HG03571 (cell line): ENCODE results near the gene C19orf38.
"Not testable (repeated sequence)": the region's sequence is repeated elsewhere in the genome, so short reads cannot be mapped to it uniquely, and the experiment has no call there.

Source experiments
- ATAC-seq: cut with Tn5 transposase; IDR thresholded peaks from one replicate; pipeline ENCODE4 v1.9.1; 2021; ENCODE audit not compliant: unreplicated experiment

The C19orf38 gene

DNA sequence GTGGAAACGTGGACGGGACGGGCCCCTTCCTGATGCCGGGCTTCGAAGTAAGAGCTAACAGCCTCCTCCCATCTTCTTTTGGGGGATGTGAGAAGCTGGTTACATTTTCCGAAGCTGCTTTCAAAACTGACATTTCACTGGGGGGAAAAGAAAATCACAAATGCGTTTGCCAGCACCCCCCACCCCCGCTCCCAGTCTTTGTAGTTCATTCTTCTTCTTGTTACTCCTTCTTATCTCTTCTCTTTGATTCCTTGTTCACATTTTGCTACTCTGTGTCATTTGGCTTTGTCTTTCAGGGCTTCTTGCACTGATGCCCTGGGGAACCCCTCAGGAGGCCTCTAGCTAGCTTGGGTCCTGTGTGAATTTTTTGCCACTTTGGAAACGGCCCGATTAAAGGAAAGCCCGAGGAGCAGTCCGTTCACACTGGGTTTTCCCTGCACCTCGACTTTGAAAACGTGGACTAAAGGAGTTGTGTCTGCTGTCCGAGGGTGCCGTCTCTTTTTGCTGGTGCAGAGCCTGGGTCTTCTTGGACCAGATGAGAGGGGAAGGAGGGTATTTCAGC is 24.4 kb downstream of the C19orf38 start:
- ATAC-seq = no peak

DNA sequence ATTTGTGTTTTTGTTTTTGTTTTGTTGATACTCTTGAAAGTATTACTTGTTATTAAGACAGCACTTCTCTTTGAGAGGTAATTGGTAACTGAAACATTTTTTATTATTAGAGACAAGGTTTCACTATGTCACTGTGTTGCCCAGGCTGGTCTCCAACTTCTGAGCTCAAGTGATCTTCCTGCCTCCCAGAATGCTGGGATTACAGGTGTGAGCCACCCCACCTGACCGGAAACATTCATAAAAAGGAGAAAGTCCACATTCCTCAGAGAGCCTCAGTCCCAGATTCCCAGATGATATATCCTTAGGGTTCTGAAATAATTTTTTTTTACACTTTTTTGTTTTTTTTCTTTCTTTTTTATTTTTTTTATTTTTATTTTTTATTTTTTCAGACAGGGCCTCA is 25.8 kb downstream of the C19orf38 start:
- no peak for ATAC-seq

DNA sequence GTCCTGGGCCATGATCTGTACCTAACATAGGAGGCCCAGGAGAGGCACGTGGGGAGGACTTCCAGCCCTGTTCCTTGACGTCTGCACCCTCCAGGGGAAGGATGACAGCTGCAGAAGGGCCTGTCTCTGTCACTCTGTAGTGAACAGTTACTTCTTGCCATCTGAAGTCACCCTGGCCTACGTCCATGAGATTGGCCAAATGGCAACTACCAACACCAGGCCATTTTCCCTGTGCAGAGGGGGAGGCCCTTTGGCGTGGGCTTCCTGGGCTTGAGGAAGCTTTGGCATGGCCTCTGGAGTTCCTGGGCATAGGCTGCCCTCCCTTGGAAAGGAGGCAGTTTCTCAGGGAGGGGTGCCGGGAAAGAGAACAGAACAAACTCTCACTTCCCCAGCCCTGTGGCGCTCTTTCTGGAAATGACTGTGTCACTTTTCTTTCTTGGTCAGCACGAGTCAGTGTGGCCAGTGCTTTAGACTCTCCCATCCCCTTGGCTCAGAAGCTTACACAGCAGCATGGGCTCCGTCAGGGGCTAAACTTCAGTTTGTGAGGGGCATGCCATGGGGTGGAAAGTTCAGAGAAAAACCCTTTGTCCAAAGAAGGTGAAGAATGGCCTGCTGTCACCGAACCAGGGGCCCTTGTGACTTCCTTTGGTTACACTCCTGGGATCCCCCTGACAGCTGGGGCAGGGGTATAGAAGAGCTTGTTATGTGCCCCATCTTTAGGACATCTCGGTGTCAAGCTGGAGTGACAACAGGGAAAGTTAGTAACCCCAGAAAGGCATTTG is 28.4 kb downstream of the C19orf38 start:
- peak; percentile 50 for ATAC-seq

DNA sequence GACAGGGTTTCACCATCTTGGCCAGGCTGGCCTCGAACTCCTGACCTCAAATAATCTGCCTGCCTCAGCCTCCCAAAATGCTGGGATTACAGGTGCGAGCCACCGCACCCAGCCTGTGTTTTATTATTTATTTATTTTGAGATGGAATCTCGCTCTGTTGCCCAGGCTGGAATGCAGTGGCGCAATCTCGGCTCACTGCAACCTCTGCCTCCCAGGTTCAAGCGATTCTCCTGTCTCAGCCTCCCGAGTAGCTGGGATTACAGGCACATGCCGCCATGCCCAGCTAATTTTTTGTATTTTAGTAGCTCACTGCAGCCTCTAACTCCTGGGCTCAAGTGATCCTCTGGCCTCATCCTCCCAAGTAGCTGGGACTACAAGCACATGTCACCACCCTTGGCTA is 29.4 kb downstream of the C19orf38 start:
- ATAC-seq = not testable (repeated sequence)

DNA sequence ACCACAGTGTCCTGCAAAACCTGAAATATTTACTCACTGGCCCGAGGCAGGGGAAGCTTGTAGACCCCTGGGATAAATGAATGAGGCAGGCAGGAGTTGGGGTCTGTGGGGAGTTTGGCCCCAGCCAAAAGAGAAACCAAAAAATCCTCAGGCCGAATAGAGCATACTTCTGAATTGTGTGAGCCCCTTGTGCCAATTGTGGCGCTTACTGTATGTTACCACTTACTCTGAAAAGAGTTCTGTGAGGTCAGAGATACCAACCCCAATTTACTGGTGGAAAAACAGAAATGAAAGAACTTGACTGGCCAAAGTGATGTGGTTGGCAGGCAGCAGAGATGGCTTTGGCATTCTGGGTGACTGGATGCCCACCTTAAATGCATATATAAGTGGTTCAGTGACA is 30.0 kb downstream of the C19orf38 start:
- ATAC-seq = no peak

DNA sequence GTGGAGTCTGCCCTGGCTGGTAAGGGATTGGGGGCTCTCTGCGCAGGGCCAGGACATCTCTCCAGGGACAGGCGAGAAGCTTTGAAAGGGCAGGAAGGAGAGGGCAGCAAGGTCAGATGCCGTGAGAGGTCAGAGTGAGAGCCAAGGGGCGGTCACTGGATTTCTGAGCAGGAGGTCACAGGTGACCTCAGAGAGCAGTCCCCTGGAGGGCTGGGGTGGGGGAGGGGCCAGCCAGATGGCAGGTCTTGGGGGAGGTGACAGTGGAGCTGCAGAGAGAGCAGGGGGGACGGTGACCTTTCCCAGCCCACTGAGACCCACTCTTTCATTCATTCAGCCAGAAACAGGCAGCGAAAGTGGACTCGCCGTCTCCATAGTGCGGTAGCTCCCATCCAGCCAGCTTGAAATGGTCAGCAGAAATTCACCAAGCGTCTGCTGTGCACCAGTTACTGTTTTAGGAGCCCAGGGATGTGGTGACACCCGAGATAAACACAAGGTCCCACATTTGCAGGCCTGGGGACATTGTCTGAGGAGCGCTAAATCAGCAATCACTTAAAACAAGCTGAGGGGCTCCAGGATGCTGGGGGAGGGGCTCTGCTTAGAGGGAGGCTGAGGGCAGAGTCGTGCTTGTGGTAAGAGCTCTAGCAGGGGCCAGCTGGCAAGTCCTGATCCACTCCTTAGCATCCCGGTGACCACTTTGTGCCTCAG is 33.3 kb downstream of the C19orf38 start:
- no peak for ATAC-seq

DNA sequence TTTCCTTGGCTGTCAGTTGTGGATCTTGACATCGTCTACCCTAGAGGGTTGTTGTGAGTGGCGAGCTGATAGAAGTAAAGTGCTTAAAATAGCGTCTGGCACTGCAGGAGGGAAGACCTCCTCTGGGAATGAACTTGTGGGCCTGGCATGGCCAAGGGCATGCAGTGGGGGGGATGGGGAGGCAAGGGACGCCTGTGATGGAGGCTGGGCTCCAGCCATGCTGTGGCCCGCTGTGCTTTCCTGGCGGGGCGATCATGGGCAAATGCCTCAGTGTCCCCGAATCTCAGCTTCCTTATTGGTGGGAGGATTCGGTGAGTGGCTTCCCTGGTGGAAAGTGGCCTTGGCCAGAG is 33.9 kb downstream of the C19orf38 start:
- ATAC-seq = no peak

DNA sequence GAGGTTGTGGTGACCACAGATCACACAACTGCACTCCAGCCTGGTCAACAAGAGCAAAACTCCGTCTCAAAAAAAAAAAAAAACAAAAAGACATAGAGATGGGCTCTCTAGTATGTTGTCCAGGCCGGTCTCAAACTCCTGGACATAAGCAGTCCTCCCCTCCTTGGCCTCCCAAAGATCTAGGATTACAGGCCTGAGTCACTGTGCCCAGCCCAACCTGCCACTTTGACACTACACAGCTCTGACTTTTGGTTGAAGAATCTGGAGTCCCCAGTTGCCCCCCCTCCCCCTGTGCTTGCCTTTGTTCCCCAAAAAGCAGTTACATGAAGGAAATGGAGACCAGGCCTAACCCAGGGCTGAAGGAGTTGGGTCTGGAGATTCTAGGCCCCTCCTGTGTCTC is 36.1 kb downstream of the C19orf38 start:
- ATAC-seq = no peak

DNA sequence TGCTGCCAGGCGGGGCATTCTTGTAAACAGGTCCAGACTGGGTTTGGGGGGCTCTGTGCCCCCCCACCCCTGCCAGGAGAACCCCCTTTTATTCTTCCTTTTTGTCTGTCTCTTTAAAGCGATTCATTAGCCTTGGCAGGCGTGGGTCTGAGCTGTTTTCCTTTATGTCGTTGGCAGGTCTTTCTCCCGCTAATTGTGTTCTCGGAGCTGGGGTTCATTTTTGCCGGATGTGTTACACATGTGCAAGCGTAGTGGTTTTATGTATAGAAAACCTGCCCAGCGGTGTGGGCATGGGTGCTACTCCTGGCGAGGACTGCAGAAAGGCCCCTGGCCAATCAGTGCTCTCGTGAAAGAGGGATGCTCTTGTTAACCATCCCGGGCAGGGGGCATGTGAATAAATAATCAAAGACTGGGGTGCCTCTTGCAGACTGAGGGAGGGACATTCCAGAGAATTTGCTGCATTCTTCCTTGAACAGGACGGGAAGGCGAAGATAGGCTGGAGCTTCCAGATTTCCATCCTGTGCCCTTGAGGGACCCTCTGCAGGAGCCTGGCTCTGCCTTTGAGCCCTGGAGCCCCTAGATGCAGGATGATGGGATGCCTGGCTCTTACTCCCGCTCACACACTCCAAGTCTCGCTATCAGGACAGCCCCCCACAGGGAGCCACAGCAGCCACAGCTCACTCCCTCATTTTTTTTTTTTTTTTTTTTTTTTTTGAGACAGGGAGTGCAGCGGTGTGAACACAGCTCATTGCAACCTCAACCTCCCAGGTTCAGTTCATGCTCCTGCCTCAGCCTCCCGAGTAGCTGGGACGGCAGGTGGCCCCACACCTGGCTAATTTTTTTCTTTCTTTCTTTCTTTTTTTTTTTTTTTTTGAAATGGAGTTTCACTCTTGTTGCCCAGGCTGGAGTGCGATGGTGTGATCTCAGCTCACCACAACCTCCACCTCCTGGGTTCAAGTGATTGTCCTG is 37.3 kb downstream of the C19orf38 start:
- no peak for ATAC-seq

DNA sequence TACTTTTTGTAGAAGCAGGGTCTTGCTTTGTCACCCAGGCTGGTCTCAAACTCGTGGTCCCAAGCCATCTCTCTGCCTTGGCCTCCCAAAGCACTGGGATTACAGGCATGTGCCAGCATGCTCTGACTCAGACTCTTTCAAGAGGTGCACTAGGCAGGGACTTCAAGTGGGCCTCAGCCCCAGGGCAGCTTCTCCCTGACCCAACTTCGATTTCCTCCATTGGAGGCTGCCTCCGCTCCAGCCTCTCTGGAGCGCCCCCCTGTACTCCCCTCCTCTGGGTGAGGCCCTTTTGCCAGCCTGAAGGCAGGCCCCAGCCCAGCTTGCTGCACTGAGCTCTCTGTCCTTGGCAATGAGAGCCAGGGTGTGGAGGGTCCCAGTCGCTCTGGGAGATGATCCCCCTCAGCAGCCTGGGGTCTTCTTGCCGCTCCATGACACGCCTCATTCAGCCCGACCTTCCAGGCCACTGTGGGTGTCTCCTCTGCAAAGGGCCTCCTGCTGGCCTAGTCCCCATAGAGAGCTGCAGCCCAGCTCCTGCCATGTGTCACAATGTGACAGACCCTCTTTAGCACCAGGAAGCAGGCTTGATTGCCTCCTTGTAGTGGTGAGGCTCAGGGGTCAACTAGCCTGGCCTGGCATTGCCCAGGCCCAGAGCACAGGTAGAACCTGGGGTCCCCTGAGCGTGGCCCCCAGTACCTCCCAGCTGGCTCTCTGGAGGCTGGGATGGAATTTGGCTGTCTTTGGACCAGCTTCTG is 39.6 kb downstream of the C19orf38 start:
- no peak for ATAC-seq

DNA sequence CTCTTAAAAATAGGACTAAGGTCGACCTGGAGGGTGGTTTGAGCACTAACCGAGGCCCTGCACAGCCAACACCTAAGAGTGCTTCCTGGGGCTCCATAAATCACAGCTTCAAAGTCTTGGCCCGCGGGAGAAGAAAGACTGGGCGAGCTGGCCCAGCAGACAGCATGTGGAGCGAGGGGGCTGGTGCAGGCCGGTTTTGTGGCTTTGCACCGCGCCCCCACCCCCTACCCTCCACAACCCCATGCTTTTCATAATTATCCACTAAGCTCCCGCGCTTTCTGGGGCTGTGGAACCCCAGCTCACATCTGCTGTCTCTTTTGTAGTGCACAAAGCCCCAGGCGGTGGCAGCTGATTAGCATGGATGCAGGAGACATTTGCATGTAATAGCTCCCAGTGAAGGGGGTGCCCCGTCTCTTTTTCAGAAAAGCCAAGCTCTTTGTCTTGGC is 40.2 kb downstream of the C19orf38 start:
- ATAC-seq = no peak

DNA sequence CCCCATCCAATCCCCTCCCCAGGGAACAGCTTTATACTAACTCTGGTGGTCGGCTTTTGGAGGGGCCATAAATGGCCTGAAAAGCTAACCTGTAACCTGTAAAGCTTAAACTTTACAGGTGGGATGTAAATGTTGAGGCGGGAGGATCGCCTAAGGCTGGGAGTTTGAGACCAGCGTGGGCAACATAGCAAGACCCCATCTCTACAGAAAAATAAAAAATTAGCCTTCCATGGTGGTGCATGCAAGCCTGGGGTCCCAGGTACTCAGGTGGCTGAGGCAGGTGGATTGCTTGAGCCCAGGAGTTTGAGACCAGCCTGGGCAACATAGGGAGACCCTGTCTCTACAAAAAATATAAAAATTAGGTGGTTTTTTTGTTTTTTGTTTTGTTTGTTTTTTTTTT is 41.7 kb downstream of the C19orf38 start:
- no peak for ATAC-seq

DNA sequence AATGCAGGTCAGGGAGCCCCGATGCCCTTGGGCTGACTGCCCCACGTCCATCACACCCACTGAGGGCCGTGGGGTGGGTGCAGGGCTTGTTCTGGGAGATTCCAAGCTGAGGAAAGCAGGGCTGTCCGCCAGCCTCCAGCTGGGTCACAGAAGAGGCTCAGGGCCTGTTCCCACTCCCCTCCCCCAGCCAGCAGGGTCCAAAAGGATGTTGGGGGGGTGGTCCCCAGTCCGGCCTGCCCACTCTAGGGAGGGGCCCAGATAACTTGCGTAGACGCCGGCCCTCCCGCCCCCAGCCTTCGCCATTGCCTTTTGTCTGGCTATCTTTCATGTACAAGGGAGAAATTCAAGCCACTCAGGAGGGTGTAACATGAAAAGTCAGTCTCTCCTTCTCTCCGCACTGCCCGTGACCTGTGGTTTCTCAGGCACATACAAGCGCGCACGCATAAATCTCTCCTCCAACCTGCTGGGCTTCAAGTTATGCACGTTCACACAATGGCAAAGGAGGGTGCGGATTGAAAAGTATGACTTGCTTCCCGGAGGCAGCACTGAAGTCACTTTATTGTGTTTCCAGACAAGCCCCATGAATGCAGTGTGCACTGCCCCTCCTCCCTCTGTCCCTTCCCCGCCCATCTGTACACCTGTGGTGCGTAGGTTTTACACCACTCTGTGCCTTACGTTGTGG is 43.3 kb downstream of the C19orf38 start:
- ATAC-seq = no peak

DNA sequence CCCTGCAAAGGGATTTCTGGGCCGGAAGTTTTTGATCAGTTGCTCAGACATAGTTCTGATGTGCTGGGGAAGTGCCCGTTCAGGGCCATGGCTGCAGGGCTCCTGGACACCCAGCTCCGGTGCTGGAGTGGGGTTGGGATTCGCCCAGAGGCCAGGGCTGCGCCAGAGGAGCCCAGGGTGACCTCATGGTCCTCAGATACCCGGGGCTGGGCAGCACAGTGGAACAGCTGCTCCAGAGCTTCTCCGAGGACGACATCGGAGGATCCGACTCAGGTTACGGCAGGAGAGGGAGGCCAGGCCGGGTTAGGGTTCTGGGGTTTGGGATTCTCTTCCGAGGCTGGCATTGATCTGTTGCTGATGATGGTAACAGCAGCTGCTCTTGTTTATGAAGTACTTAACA is 44.0 kb downstream of the C19orf38 start:
- ATAC-seq = no peak

DNA sequence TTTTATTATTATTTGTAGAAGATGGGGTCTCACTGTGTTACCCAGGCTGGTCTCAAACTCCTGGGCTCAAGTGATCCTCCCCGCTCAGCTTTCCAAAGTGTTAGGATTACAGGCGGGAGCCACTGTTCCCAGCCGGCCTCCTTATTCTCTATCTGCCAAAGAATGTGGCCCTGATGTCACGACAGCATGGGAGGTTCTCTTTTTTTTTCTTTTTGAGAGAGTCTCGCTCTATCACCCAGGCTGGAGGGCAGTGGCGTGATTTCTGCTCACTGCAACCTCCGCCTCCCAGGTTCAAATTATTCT is 46.6 kb downstream of the C19orf38 start:
- no peak for ATAC-seq

DNA sequence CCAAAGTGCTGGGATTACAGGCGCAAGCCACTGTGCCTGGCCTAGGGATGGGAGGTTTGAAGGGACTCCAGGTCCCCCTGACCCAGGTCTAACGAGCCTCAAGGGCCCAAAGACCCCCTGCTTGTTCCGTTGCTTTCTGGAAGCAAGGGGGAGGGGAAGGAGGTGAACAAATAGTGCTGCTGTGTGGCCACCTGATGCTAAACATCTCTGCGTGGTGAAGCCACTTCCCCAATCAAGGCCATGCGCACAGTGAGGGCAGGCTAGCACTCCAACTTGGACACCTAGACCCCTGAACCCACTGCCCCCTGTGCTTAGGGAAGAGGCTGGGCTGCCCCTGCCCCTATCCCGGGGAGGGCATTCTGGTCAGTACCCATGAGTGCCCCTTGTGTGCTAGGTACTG is 47.1 kb downstream of the C19orf38 start:
- ATAC-seq = no peak

DNA sequence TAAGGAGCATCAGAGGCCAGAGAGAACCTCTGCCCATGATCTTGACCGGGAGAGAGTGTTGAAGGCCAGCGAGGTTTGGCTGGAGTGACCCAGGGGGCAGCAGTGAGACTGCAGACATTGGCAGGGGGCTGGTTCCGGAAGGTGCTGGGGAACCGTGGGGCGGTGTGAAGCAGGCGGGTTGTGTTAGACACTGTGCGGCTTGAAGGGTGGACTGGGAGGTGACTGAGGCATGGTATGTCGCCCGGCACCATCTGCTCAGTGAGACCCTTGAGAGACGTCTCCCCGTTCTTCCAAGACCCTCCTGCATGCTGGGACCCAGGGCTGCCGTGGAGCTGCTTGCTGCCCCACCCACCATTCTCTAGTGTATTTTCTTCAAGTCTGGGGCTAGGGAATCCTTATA is 47.7 kb downstream of the C19orf38 start:
- no peak for ATAC-seq

DNA sequence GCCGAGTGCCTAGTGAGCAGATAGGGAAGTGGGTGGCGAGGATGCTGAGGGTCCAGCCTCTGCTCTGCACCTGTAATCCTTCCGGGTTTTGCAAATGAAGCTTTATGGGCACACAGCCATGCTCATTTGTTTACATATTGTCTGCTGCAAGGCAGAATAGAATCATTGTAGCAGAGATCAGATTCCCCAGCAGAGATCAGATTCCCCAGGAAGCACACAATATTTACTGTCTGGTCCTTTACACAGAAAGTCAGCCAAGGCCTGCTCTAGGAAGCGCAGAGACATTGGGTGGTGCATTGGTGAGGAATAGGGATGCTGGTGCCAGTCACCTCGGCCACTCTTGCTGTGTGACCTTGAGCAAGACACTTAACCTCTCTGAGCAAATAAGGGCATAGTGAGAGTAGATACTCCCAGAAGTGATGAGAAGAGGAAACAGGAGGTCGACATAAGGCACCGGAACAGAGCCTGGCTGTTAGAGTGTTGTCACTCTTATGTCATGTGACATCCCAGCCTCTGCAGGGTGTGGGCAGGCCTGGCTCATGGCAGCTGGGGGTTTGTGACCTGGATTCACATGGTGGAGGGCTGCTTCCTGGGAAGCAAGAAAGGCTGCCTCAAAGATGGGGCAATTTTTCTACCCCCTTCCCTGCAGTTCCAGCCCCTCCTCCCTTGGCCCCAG is 48.8 kb downstream of the C19orf38 start:
- no peak for ATAC-seq

DNA sequence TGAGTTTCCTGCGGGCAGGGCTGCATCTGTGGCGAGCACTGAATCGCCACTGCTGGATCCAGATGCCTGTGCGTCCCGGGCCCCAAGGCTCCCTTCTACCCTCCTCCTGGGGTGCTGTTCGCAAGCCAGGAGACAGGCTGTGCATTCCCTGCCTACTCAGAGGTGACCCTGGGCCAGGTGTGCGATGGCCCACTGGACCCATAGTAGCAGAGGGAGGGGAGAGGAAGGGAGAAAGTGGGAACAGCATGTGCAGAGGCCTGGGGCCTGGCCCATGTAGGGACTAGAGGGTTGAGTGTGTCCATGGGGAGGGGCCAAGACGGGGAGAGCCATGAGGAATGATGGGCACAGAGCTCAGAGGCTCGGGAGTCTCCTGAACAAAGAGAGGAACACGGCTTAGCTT is 50.4 kb downstream of the C19orf38 start:
- ATAC-seq = no peak
